Brain microvascular endothelial cell (primary cell): ENCODE data around the gene DHRS4L2.
"Not testable (repeated sequence)": the region's sequence is repeated elsewhere in the genome, so short reads cannot be mapped to it uniquely, and the experiment has no call there.

Experiments
- DNase-seq: peaks from one replicate; pipeline ENCODE4 v3.0.0-alpha.2; 2020
- H3K27ac ChIP-seq: fragments of 250-450 bp; sonication (Bioruptor Pico); 2 replicates; pipeline ENCODE4 v1.5.1; 2020; ENCODE audit warnings: mild to moderate bottlenecking, moderate library complexity
- H3K27me3 ChIP-seq: fragments of 250-450 bp; sonication (Bioruptor Pico); replicated peaks from 2 replicates; pipeline ENCODE4 v1.5.1; 2020; ENCODE audit warnings: mild to moderate bottlenecking
- H3K36me3 ChIP-seq: fragments of 250-450 bp; sonication (Bioruptor Pico); replicated peaks from 2 replicates; pipeline ENCODE4 v1.5.1; 2020; ENCODE audit warnings: mild to moderate bottlenecking
- H3K4me3 ChIP-seq: 2 replicates; pipeline ENCODE4 v1.5.1; 2011; ENCODE audit warnings: low read depth, mild to moderate bottlenecking, control low read depth, low read length, moderate library complexity
- CTCF ChIP-seq: IDR thresholded peaks from 2 replicates; pipeline ENCODE4 v1.5.1; 2011; ENCODE audit warnings: low read depth, mild to moderate bottlenecking, moderate library complexity, low read length, control low read depth, inconsistent platforms; ENCODE audit errors: missing control alignments
- in situ Hi-C: cut with HindIII; loops from 2 replicates; pipeline ENCODE4 v1.10.0; 2017; ENCODE audit warnings: low sequenced_read_pairs, low pct_ligation_motif_present

DHRS4L2 gene

GRCh38 chr14:24037658-24038037 is 48.9 kb downstream of the DHRS4L2 start:
- no peaks in the 10 kb centered on the region for H3K27me3 ChIP-seq
- in situ Hi-C loops: no loop called here
- H3K27ac ChIP-seq: no peak overlapping the region
- no peaks in the 10 kb centered on the region for H3K36me3 ChIP-seq
- DNase-seq: no peak
- TF ChIP-seq CTCF: no peak
- no peak overlapping the region for H3K4me3 ChIP-seq

GRCh38 chr14:24038686-24039085 is 50.0 kb downstream of the DHRS4L2 start:
- DNase-seq: no peak
- Histone ChIP-seq H3K36me3 (no peaks in the 10 kb centered on the region), H3K27ac (no peak overlapping the region), H3K27me3 (no peaks in the 10 kb centered on the region), H3K4me3 (no peak overlapping the region)
- no peak for TF ChIP-seq CTCF
- in situ Hi-C loops: no loop called here

GRCh38 chr14:24040692-24041091 is 52.0 kb downstream of the DHRS4L2 start:
- Histone ChIP-seq H3K27me3 (no peaks in the 10 kb centered on the region), H3K36me3 (no peaks in the 10 kb centered on the region), H3K27ac (no peak overlapping the region), H3K4me3 (no peak overlapping the region)
- TF ChIP-seq CTCF: no peak
- DNase-seq: no peak
- in situ Hi-C loops: no loop called here

DNA sequence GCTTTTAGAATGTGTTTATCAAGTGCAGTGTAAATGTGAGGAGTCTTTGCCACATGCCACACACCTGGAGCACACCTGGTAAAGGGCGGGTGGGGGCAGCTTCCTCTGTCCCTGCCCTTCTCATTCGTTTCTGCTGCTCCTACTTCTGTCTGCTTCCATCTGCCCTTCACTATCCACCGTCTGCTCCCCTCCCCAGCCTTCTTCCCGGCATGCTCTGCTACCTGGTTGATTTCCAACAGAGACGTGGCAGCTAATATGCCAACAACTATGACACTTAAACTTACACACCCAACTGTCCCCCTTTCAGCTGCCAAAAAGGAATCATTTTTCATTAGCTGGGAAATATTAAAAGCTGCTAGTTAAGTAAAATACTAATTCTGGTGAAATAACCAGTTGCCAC is 54.0 kb downstream of the DHRS4L2 start:
- no peak overlapping the region for H3K4me3 ChIP-seq
- no peaks in the 10 kb centered on the region for H3K36me3 ChIP-seq
- in situ Hi-C loops: no loop called here
- no peak overlapping the region for H3K27ac ChIP-seq
- no peak for TF ChIP-seq CTCF
- no peaks in the 10 kb centered on the region for H3K27me3 ChIP-seq
- no peak for DNase-seq

DNA sequence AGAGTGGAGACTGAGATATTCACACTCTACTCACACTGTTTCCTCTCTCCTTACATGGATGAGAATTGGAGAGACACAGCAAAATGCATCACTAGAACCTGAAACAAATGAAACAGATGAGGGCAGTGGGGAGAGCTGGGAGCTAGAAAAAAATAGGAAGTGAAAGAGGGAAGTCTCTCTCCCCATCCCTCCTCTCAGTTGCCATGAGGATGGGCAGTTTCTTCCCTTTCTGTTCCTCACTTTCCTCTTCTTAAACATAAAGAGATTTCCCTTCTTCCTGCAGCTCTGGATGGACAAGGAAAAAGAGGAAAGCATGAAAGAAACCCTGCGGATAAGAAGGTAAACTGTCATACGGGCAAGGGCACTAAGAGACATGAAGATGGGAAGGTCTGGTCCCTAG is 60.3 kb downstream of the DHRS4L2 start:
- H3K36me3 ChIP-seq, H3K27ac ChIP-seq, H3K27me3 ChIP-seq, H3K4me3 ChIP-seq, DNase-seq, in situ Hi-C loops: not testable (repeated sequence)

- H3K4me3 ChIP-seq, in situ Hi-C loops, H3K36me3 ChIP-seq, H3K27me3 ChIP-seq, H3K27ac ChIP-seq, DNase-seq: not testable (repeated sequence)
Measured at GRCh38 chr14:24050753-24051152, 62.0 kb downstream of the DHRS4L2 start.

DNA sequence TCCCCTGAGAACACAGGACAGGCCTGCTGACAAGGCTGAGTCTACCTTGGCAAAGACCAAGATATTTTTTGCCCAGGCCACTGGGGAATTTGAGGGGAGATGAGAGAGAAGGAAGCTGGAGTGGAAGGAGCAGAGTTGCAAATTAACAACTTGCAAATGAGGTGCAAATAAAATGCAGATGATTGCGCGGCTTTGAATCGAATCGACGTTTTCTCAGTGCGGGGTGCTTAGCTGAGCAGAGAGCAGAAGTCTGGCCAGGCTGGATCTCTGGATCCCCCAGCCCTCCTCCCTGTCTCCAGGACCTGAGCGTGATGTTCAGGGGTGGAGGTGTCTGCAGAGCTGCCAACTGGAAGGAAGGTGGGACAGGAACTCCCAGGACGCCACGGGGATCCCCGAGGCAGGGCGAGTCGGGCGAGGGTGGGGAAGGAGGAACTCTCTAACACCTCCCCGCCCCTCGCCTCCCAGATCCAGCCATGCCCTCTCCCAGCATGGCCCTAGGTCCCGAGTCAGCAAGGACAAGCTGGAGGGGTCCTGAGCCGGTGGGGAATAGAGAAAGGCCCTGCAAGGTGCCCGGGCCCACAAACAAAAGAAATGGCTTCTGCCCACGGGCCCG is 62.6 kb downstream of the DHRS4L2 start:
- TF ChIP-seq CTCF: no peak
- in situ Hi-C loops: no loop called here
- Histone ChIP-seq H3K4me3 (peak overlapping the region; percentile 56), H3K27me3 (no peaks in the 10 kb centered on the region), H3K27ac (no peak overlapping the region), H3K36me3 (no peaks in the 10 kb centered on the region)
- DNase-seq: no peak
